KMS-11 (cell line): ENCODE measurements around the gene EGLN1.
A peak's percentile ranks its signal among the peaks of the same experiment; 100 is the strongest.
"Not testable (repeated sequence)": the region's sequence is repeated elsewhere in the genome, so short reads cannot be mapped to it uniquely, and the experiment has no call there.

Experiments used
- H2AFZ ChIP-seq: fragments of 200-600 bp; sonication (generic); 2 replicates; pipeline ENCODE4 v1.6.1; 2016; ENCODE audit warnings: antibody characterized with exemption, mixed run types, low read depth
- H3K27ac ChIP-seq: fragments of 200-600 bp; sonication (generic); 2 replicates; pipeline ENCODE4 v1.6.1; 2016; ENCODE audit warnings: mild to moderate bottlenecking, mixed run types
- H3K27me3 ChIP-seq: fragments of 200-600 bp; sonication (generic); 2 replicates; pipeline ENCODE4 v1.6.1; 2017; ENCODE audit warnings: mild to moderate bottlenecking, low read depth, mixed run types, moderate library complexity; ENCODE audit not compliant: insufficient read depth
- H3K36me3 ChIP-seq: fragments of 200-600 bp; sonication (generic); 2 replicates; pipeline ENCODE4 v1.6.1; 2017; ENCODE audit warnings: mild to moderate bottlenecking, mixed run types; ENCODE audit not compliant: insufficient read depth
- H3K4me1 ChIP-seq: fragments of 200-600 bp; sonication (generic); 2 replicates; pipeline ENCODE4 v1.6.1; 2016; ENCODE audit warnings: mild to moderate bottlenecking, low read depth, mixed run types; ENCODE audit not compliant: poor library complexity, severe bottlenecking
- H3K4me2 ChIP-seq: fragments of 200-600 bp; sonication (generic); 2 replicates; pipeline ENCODE4 v1.7.0; 2016; ENCODE audit warnings: mild to moderate bottlenecking, mixed run types
- H3K4me3 ChIP-seq: fragments of 200-600 bp; sonication (generic); IDR thresholded peaks from 2 replicates; pipeline ENCODE4 v1.6.1; 2017; ENCODE audit warnings: low read depth, low read length, mixed read lengths; ENCODE audit not compliant: insufficient read depth
- H3K79me2 ChIP-seq: fragments of 200-600 bp; sonication (generic); 2 replicates; pipeline ENCODE4 v1.6.1; 2016; ENCODE audit warnings: low read depth, mixed run types; ENCODE audit not compliant: insufficient read depth
- H3K9ac ChIP-seq: fragments of 200-600 bp; sonication (generic); 2 replicates; pipeline ENCODE4 v1.6.1; 2016; ENCODE audit warnings: mild to moderate bottlenecking, mixed run types
- H4K20me1 ChIP-seq: fragments of 200-600 bp; sonication (generic); 2 replicates; pipeline ENCODE4 v1.6.1; 2016; ENCODE audit warnings: mild to moderate bottlenecking, mixed run types; ENCODE audit not compliant: insufficient read depth
- TF ChIP-seq, protein P1 (sequence below): fragments of 200-600 bp; sonication (generic); conservative IDR thresholded peaks from 2 replicates; pipeline ENCODE4 v1.6.1; 2017; ENCODE audit warnings: low read depth, mild to moderate bottlenecking, antibody characterized with exemption, low read length, moderate library complexity, mixed read lengths

EGLN1 gene

DNA sequence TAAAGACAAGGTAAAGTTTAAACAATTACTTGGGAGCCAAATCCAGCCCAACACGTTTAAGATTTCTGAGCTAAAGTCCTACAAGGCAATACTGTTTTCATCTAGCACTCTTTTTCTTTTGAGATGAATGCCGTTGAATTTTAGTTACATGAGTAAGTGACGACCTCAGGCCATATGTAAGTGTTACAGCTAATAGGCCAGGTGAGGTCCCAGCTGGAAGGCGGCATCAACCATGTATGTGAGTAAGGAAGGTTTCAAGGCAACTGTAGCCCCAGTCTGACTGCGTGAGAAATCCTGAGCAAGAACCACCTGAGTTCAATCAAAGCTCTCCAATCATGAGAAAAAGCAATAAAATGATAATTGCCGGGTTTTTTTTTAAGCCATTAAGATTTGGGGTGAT lies 41.5 kb upstream of the EGLN1 start:
- Histone ChIP-seq H3K4me1 (peaks cover 30% of the 10 kb centered on the region), H3K4me2 (no peak overlapping the region), H3K9ac (no peak overlapping the region), H3K36me3 (no peaks in the 10 kb centered on the region), H3K27ac (no peak overlapping the region), H2AFZ (no peak overlapping the region), H3K4me3 (no peak overlapping the region), H4K20me1 (no peaks in the 10 kb centered on the region), H3K27me3 (peaks cover 4% of the 10 kb centered on the region; the same call in 1 of the 2 replicates), H3K79me2 (no peaks in the 10 kb centered on the region)
- TF ChIP-seq, protein P1, sequence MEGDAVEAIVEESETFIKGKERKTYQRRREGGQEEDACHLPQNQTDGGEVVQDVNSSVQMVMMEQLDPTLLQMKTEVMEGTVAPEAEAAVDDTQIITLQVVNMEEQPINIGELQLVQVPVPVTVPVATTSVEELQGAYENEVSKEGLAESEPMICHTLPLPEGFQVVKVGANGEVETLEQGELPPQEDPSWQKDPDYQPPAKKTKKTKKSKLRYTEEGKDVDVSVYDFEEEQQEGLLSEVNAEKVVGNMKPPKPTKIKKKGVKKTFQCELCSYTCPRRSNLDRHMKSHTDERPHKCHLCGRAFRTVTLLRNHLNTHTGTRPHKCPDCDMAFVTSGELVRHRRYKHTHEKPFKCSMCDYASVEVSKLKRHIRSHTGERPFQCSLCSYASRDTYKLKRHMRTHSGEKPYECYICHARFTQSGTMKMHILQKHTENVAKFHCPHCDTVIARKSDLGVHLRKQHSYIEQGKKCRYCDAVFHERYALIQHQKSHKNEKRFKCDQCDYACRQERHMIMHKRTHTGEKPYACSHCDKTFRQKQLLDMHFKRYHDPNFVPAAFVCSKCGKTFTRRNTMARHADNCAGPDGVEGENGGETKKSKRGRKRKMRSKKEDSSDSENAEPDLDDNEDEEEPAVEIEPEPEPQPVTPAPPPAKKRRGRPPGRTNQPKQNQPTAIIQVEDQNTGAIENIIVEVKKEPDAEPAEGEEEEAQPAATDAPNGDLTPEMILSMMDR: no peak

DNA sequence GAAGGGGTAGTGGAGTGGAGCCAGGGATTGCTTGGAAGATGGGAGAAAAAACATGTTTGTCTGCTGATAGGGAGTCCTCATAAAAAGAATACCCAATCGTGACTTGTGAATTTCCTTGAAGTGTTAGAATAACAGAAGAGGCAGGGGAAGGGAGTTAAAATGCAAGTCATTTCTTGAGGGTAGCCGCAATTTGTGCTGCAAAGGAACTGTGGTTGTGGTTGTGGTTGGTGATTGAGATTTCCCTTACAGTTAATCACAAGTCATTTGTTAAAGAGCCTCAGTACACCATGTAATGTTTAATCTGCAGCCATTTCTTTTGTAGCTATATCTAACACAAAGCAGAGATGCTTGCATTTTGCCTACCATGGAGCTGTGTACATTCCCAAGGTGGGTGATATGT lies 38.5 kb upstream of the EGLN1 start:
- H3K27me3 ChIP-seq: peaks cover 4% of the 10 kb centered on the region; the same call in 1 of the 2 replicates
- no peaks in the 10 kb centered on the region for H3K36me3 ChIP-seq
- peak overlapping the region; percentile 28; the same call in 1 of the 2 replicates for H3K27ac ChIP-seq
- H3K4me1 ChIP-seq: peaks cover 17% of the 10 kb centered on the region
- no peak overlapping the region for H2AFZ ChIP-seq
- H4K20me1 ChIP-seq: no peaks in the 10 kb centered on the region
- H3K79me2 ChIP-seq: no peaks in the 10 kb centered on the region
- TF ChIP-seq, protein P1: no peak
- H3K4me3 ChIP-seq: no peak overlapping the region
- no peak overlapping the region for H3K9ac ChIP-seq
- H3K4me2 ChIP-seq: peak overlapping the region; percentile 70

DNA sequence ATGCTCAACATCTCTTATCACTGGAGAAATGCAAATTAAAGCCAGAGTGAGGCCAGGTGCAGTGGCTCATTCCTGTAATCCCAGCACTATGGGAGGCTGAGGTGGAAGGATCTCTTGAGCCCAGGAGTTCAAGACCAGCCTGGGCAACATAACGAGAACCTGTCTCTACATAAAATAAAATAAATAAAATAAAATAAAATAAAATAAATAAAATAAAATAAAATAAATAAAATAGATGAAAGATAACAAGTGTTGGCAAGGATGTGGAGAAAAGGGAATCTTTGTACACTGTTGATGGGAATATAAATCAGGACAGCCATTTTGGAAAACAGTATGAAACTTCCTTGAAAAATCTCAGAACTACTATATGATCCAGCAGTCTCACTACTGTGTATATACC lies 37.4 kb upstream of the EGLN1 start:
- H3K4me3 ChIP-seq, H2AFZ ChIP-seq, H3K36me3 ChIP-seq, H3K4me2 ChIP-seq, H3K27ac ChIP-seq, H3K27me3 ChIP-seq, H4K20me1 ChIP-seq, H3K9ac ChIP-seq, H3K79me2 ChIP-seq: not testable (repeated sequence)
- peaks cover 17% of the 10 kb centered on the region for H3K4me1 ChIP-seq

DNA sequence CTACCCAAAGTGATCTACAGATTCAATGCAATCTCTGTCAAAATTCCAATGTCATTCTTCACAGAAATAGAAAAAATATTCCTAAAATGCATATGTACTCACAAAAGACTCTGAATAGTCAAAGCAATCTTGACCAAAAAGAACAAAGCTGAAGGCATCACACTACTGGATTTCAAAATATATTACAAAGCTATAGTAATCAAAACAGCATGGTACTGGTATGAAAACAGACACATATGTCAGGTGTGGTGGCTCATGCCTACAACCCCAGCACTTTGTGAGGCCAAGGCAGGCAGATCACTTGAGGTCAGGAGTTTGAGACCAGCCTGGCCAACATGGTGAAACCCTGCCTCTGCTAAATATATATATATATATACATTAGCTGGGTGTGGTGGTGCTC lies 35.9 kb upstream of the EGLN1 start:
- not testable (repeated sequence) for H3K4me3 ChIP-seq, H3K4me2 ChIP-seq, H3K79me2 ChIP-seq, H2AFZ ChIP-seq, H3K9ac ChIP-seq, H3K36me3 ChIP-seq, H3K27ac ChIP-seq, H3K27me3 ChIP-seq, H4K20me1 ChIP-seq
- H3K4me1 ChIP-seq: peaks cover 17% of the 10 kb centered on the region

DNA sequence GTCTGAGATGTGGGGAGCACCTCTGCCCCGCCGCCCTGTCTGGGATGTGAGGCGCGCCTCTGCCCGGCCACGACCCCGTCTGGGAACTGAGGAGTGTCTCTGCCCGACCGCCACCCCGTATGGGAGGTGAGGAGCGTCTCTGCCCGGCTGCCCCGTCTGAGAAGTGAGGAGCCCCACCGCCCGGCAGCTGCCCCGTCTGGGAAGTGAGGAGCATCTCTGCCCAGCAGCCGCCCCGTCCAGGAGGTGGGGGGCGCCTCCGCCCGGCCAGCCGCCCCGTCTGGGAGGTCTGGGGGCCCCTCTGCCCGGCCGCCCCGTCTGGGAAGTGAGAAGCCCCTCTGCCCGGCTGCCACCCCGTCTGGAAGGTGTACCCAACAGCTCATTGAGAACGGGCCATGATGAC lies 32.0 kb upstream of the EGLN1 start:
- not testable (repeated sequence) for H3K4me2 ChIP-seq, H3K27ac ChIP-seq, H3K9ac ChIP-seq, H4K20me1 ChIP-seq, H3K4me1 ChIP-seq, H3K79me2 ChIP-seq, H3K27me3 ChIP-seq, H3K4me3 ChIP-seq, H3K36me3 ChIP-seq, H2AFZ ChIP-seq

DNA sequence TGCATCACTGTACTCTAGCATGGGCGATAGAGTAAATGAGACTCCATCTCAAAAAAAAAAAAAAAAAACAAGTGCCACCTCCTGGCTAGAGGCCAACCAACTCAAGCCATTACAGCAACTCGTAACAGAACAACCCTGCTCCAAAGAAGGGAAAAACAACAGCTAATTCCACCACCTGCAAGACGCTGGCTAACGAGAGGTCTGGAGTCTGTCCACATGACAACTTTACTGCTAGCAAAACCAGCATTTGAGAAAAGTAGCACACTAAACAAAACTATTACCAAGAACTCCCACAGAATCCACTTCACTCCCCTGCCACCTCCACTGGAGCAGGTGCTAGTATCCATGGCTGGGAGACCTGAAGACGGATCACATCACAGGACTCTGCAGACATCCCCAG lies 24.1 kb upstream of the EGLN1 start:
- no peaks in the 10 kb centered on the region for H3K36me3 ChIP-seq
- peaks cover 6% of the 10 kb centered on the region for H3K4me1 ChIP-seq
- H3K27me3 ChIP-seq: no peaks in the 10 kb centered on the region
- no peak overlapping the region for H3K27ac ChIP-seq
- no peak overlapping the region for H3K4me2 ChIP-seq
- no peak overlapping the region for H2AFZ ChIP-seq
- no peaks in the 10 kb centered on the region for H3K79me2 ChIP-seq
- TF ChIP-seq, protein P1: no peak
- H3K9ac ChIP-seq: no peak overlapping the region
- no peak overlapping the region for H3K4me3 ChIP-seq
- no peaks in the 10 kb centered on the region for H4K20me1 ChIP-seq
